Gastrocnemius medialis (tissue), 4 donors: Measurements from ENCODE around the gene PCDH9. TPM values are rescaled to one million over a fixed set of nuclear protein-coding genes. Genes with fewer than 3 reads are reported as not detected.

Experiments
- ATAC-seq, 2 donors: fragments of 150-250 bp; one replicate each; pipeline ENCODE4 v1.9.1; 2016
- DNase-seq, 2 donors: peaks; one replicate each; pipeline ENCODE4 v3.0.0-alpha.2; 2019
- H3K27ac ChIP-seq, 4 donors: fragments of 200-600 bp; sonication (generic); 1 replicate in 1 of 4; 2 replicates in 3 of 4; pipeline ENCODE4 v1.5.1; 2016 to 2018; ENCODE audit warnings: mild to moderate bottlenecking in 2 of 4, moderate library complexity in 1 of 4
- H3K27me3 ChIP-seq, 3 donors: fragments of 200-600 bp; sonication (generic) in 2 of 3; 1 replicate in 1 of 3; 2 replicates in 2 of 3; pipeline versions ENCODE4 v1.5.1 to v1.6.0; 2016 to 2019; ENCODE audit warnings: mild to moderate bottlenecking in 1 of 3, moderate library complexity in 1 of 3
- H3K36me3 ChIP-seq, 2 donors: fragments of 200-600 bp; sonication (generic) in 1 of 2; one replicate each; pipeline ENCODE4 v1.5.1; 2017 to 2018
- H3K4me1 ChIP-seq, 2 donors: fragments of 200-600 bp; sonication (generic) in 1 of 2; one replicate each; pipeline ENCODE4 v1.5.1; 2016 to 2017; ENCODE audit warnings: mild to moderate bottlenecking in 2 of 2
- H3K4me3 ChIP-seq, 4 donors: fragments of 200-600 bp; sonication (generic) in 3 of 4; 1 replicate in 1 of 4; 2 replicates in 3 of 4; pipeline ENCODE4 v1.5.1; 2016 to 2019; ENCODE audit warnings: mild to moderate bottlenecking in 2 of 4
- H3K9me3 ChIP-seq, 3 donors: fragments of 200-600 bp; sonication (generic) in 2 of 3; 1 replicate in 1 of 3; 2 replicates in 2 of 3; pipeline ENCODE4 v1.5.1; 2016 to 2019
- CTCF ChIP-seq, 5 experiments: fragments of 450-650 bp in 3 of 5; fragments of 200-600 bp in 2 of 5; sonication (generic) in 2 of 5; IDR thresholded peaks in 4 of 5; conservative IDR thresholded peaks in 1 of 5; 1 replicate in 4 of 5; 2 replicates in 1 of 5; pipeline ENCODE4 v1.5.1; 2016 to 2019; ENCODE audit warnings: antibody characterized with exemption in 5 of 5, mild to moderate bottlenecking in 3 of 5, moderate library complexity in 3 of 5
- POLR2A ChIP-seq, 2 donors: fragments of 450-650 bp; IDR thresholded peaks; one replicate each; pipeline ENCODE4 v1.6.1; 2017; ENCODE audit warnings: antibody characterized with exemption in 2 of 2, mild to moderate bottlenecking in 2 of 2, moderate library complexity in 2 of 2
- in situ Hi-C, 4 donors: fragments of 200-750 bp; cut with MboI; loops; one replicate each; pipeline versions ENCODE4 v1.15.0 to v1.8.0; 2017; ENCODE audit warnings: low sequenced_read_pairs in 4 of 4
- intact Hi-C: fragments of 100-400 bp; cut with DNase I; formaldehyde crosslinking; loops from one replicate; pipeline ENCODE4 v1.15.1; 2023; ENCODE audit warnings: low total_unique reads
- total RNA-seq, 4 donors: library from RNA; depleted of rRNA; stranded (reverse); fragments of >200 nt; gene quantifications; one replicate each; pipeline versions ENCODE4 v1.1.0 to v1.2.3, GENCODE V29; 2016

Gene PCDH9
- total RNA-seq, 4 donors from 2014 or later = 1.4 to 2.1 (median 1.9) TPM

GRCh38 chr13:67221630-67222226 is 8.4 kb downstream of the PCDH9 start:
- ATAC-seq (no peak), DNase-seq (no peak)
- Histone ChIP-seq H3K27me3 (no peaks in the 10 kb centered on the region), H3K36me3 (no peaks in the 10 kb centered on the region), H3K9me3 (no peaks in the 10 kb centered on the region), H3K4me3 (peak overlapping the region in 1 of 4 donors; percentile 13), H3K27ac (no peak overlapping the region), H3K4me1 (peaks cover 0 to 10% of the 10 kb centered on the region in 2 donors)
- in situ Hi-C loops (no loop called here), intact Hi-C loops (no loop called here)
- TF ChIP-seq POLR2A (IDR thresholded peaks at IDR 0.05) (no peak), CTCF (IDR thresholded peaks at IDR 0.05 in 4 of 5, conservative IDR thresholded peaks at IDR 0.05 in 1 of 5) (no peak)

- H3K27ac ChIP-seq = no peak overlapping the region
- H3K36me3 ChIP-seq = no peaks in the 10 kb centered on the region
- H3K4me1 ChIP-seq = peaks cover 0 to 10% of the 10 kb centered on the region in 2 donors
- H3K4me3 ChIP-seq = no peak overlapping the region
- ATAC-seq (no peak), DNase-seq (no peak)
- H3K27me3 ChIP-seq = no peaks in the 10 kb centered on the region
- intact Hi-C loops = no loop called here
- in situ Hi-C loops = no loop called here
- H3K9me3 ChIP-seq = no peaks in the 10 kb centered on the region
- TF ChIP-seq POLR2A (IDR thresholded peaks at IDR 0.05) (no peak), CTCF (IDR thresholded peaks at IDR 0.05 in 4 of 5, conservative IDR thresholded peaks at IDR 0.05 in 1 of 5) (no peak)
Observed at GRCh38 chr13:67219113-67219512, 11.0 kb downstream of the PCDH9 start.

GRCh38 chr13:67217880-67218279 is 12.3 kb downstream of the PCDH9 start:
- intact Hi-C loops = no loop called here
- TF ChIP-seq POLR2A (IDR thresholded peaks at IDR 0.05) = no peak
- TF ChIP-seq CTCF (IDR thresholded peaks at IDR 0.05 in 4 of 5, conservative IDR thresholded peaks at IDR 0.05 in 1 of 5) = no peak
- in situ Hi-C loops = no loop called here
- Histone ChIP-seq H3K9me3 (no peaks in the 10 kb centered on the region), H3K27ac (no peak overlapping the region), H3K36me3 (no peaks in the 10 kb centered on the region), H3K4me3 (no peak overlapping the region), H3K4me1 (peaks cover 0 to 6% of the 10 kb centered on the region in 2 donors), H3K27me3 (no peaks in the 10 kb centered on the region)
- no peak for ATAC-seq
- DNase-seq = no peak

GRCh38 chr13:67216864-67217263 is 13.3 kb downstream of the PCDH9 start:
- DNase-seq (no peak), ATAC-seq (no peak)
- in situ Hi-C loops (no loop called here), intact Hi-C loops (no loop called here)
- no peaks in the 10 kb centered on the region for H3K36me3 ChIP-seq
- TF ChIP-seq POLR2A (IDR thresholded peaks at IDR 0.05) (no peak), CTCF (IDR thresholded peaks at IDR 0.05 in 4 of 5, conservative IDR thresholded peaks at IDR 0.05 in 1 of 5) (no peak)
- H3K27me3 ChIP-seq = no peaks in the 10 kb centered on the region
- H3K4me1 ChIP-seq = peaks cover 0 to 5% of the 10 kb centered on the region in 2 donors
- H3K4me3 ChIP-seq = no peak overlapping the region
- no peaks in the 10 kb centered on the region for H3K9me3 ChIP-seq
- no peak overlapping the region for H3K27ac ChIP-seq

GRCh38 chr13:67210208-67210607 is 19.9 kb downstream of the PCDH9 start:
- DNase-seq = no peak
- no peaks in the 10 kb centered on the region for H3K4me1 ChIP-seq
- H3K4me3 ChIP-seq = no peak overlapping the region
- no peak for ATAC-seq
- in situ Hi-C loops (no loop called here), intact Hi-C loops (no loop called here)
- H3K36me3 ChIP-seq = no peaks in the 10 kb centered on the region
- H3K27ac ChIP-seq = no peak overlapping the region
- H3K9me3 ChIP-seq = no peaks in the 10 kb centered on the region
- no peak for TF ChIP-seq CTCF (IDR thresholded peaks at IDR 0.05 in 4 of 5, conservative IDR thresholded peaks at IDR 0.05 in 1 of 5)
- TF ChIP-seq POLR2A (IDR thresholded peaks at IDR 0.05) = no peak
- H3K27me3 ChIP-seq = no peaks in the 10 kb centered on the region
